ENCODE results near the gene MRPL43.

DNA sequence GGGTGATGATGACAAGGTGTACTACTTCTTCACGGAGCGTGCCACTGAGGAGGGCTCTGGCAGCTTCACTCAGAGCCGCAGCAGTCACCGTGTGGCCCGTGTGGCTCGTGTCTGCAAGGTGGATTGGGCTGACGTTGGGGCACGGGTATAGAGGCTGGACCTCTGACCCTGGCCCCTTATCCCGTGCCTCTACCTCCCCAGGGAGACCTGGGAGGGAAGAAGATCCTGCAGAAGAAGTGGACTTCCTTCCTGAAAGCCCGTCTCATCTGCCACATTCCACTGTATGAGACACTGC, 8.4 kb downstream of the MRPL43 start:
- no peak for TF ChIP-seq EZH2 (IDR thresholded peaks at IDR 0.05; ENCODE audit: borderline replicate concordance)
- TF ChIP-seq, protein P1, sequence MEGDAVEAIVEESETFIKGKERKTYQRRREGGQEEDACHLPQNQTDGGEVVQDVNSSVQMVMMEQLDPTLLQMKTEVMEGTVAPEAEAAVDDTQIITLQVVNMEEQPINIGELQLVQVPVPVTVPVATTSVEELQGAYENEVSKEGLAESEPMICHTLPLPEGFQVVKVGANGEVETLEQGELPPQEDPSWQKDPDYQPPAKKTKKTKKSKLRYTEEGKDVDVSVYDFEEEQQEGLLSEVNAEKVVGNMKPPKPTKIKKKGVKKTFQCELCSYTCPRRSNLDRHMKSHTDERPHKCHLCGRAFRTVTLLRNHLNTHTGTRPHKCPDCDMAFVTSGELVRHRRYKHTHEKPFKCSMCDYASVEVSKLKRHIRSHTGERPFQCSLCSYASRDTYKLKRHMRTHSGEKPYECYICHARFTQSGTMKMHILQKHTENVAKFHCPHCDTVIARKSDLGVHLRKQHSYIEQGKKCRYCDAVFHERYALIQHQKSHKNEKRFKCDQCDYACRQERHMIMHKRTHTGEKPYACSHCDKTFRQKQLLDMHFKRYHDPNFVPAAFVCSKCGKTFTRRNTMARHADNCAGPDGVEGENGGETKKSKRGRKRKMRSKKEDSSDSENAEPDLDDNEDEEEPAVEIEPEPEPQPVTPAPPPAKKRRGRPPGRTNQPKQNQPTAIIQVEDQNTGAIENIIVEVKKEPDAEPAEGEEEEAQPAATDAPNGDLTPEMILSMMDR (IDR thresholded peaks at IDR 0.05; ENCODE audit: poor library complexity), result no peak
- no peak for TF ChIP-seq EZH2phosphoT487 (IDR thresholded peaks at IDR 0.05; ENCODE audit: low read depth, severe bottlenecking, unreplicated experiment)

Data from hepatocyte (in vitro differentiated cells).